GM12878 (cell line): Measurements from ENCODE around the gene AQP2. TPM values are rescaled to one million over a fixed set of nuclear protein-coding genes. Genes with fewer than 3 reads are reported as not detected.

Experiments used
- ATAC-seq: fragments of 200-7000 bp; cut with Tn5 transposase; 3 replicates; pipeline ENCODE4 v1.9.1; 2020; ENCODE audit warnings: mild to moderate bottlenecking, moderate library complexity
- BruUV-seq: library from RNA; stranded (reverse); fragments of 400-500 nt; replicated peaks from 2 replicates; lab custom pipeline; 2021; lab: Mats Ljungman, UMichigan
- CTCF ChIA-PET: fragments of 300-600 bp; sonication (Branson Sonifier 250); formaldehyde crosslinking; extraction: SDS; loops from one replicate; lab custom pipeline; 2021; ENCODE audit warnings: inconsistent platforms; lab: Yijun Ruan, JAX
- POLR2A ChIA-PET: fragments of 350-600 bp; formaldehyde crosslinking; extraction: SDS; loops from one replicate; lab custom pipeline; 2021; ENCODE audit warnings: inconsistent platforms; lab: Charles Lee
- RAD21 ChIA-PET: fragments of 300-600 bp; sonication (Branson Sonifier 250); formaldehyde crosslinking; loops from one replicate; lab custom pipeline; 2023; ENCODE audit warnings: antibody characterized with exemption; ENCODE audit not compliant: unreplicated experiment; lab: Charles Lee
- SMC1A ChIA-PET: fragments of 300-600 bp; sonication (Branson Sonifier 250); formaldehyde crosslinking; loops from one replicate; lab custom pipeline; 2023; ENCODE audit not compliant: unreplicated experiment, uncharacterized antibody; lab: Charles Lee
- DNase-seq: peaks from one replicate; pipeline ENCODE4 v3.0.0-alpha.2; 2011; ENCODE audit warnings: low read depth, low spot score
- FAIRE-seq: peaks from 3 replicates; lab custom pipeline; 2011; peaks lifted over from hg19 to GRCh38; lab: Jason Lieb, UNC
- H2AFZ ChIP-seq: 2 replicates; pipeline ENCODE4 v1.6.0; 2011; ENCODE audit warnings: low read depth, low read length, control low read depth; ENCODE audit not compliant: control insufficient read depth
- H3K27ac ChIP-seq: 2 replicates; pipeline ENCODE4 v1.5.1; 2011; ENCODE audit warnings: control low read depth; ENCODE audit not compliant: control insufficient read depth, insufficient read depth
- H3K27me3 ChIP-seq, 2 experiments: replicated peaks in 1 of 2; 2 replicates each; pipeline versions ENCODE4 v1.6.0 to v1.6.1; 2011; ENCODE audit warnings: low read length in 1 of 2; ENCODE audit not compliant: control insufficient read depth in 2 of 2, insufficient read depth in 2 of 2
- H3K36me3 ChIP-seq, 2 experiments: 2 replicates each; pipeline ENCODE4 v1.5.1; 2011; ENCODE audit warnings: low read length in 1 of 2; ENCODE audit not compliant: control insufficient read depth in 2 of 2, insufficient read depth in 2 of 2
- H3K4me1 ChIP-seq: 2 replicates; pipeline ENCODE4 v1.6.1; 2011; ENCODE audit warnings: mild to moderate bottlenecking, low read length, moderate library complexity, mixed read lengths; ENCODE audit not compliant: control insufficient read depth, insufficient read depth
- H3K4me2 ChIP-seq: 2 replicates; pipeline ENCODE4 v1.6.0; 2011; ENCODE audit warnings: control low read depth; ENCODE audit not compliant: control insufficient read depth, insufficient read depth
- H3K4me3 ChIP-seq: fragments of 200-600 bp; sonication (generic); 2 replicates; pipeline ENCODE4 v1.5.1; 2016
- H3K79me2 ChIP-seq: 2 replicates; pipeline ENCODE4 v1.6.0; 2011; ENCODE audit warnings: low read length; ENCODE audit not compliant: control insufficient read depth, insufficient read depth
- H3K9ac ChIP-seq: 2 replicates; pipeline ENCODE4 v1.8.0; 2011; ENCODE audit warnings: low read length, control low read depth, mixed read lengths; ENCODE audit not compliant: control insufficient read depth, insufficient read depth
- H3K9me3 ChIP-seq: replicated peaks from 3 replicates; pipeline ENCODE4 v1.5.1; 2011; ENCODE audit warnings: mild to moderate bottlenecking, low read length; ENCODE audit not compliant: control insufficient read depth, insufficient read depth
- H4K20me1 ChIP-seq: 2 replicates; pipeline ENCODE4 v1.6.0; 2011; ENCODE audit not compliant: control insufficient read depth, insufficient read depth
- CHD1 ChIP-seq: IDR thresholded peaks from 2 replicates; pipeline ENCODE4 v1.6.1; 2012; ENCODE audit warnings: low read depth, low read length, improper control_type of control experiment
- CREB1 ChIP-seq: IDR thresholded peaks from 2 replicates; pipeline ENCODE4 v1.6.1; 2012; ENCODE audit warnings: low read depth, mild to moderate bottlenecking, inconsistent platforms
- NR2C1 ChIP-seq: fragments of 450-650 bp; IDR thresholded peaks from 2 replicates; pipeline ENCODE4 v1.6.1; 2017; ENCODE audit warnings: antibody characterized with exemption, mild to moderate bottlenecking, moderate library complexity
- SIX5 ChIP-seq: IDR thresholded peaks from 2 replicates; pipeline ENCODE4 v1.6.1; 2011; ENCODE audit warnings: mild to moderate bottlenecking, low read depth, low read length, moderate library complexity; ENCODE audit not compliant: severe bottlenecking
- SMARCA5 ChIP-seq: fragments of 450-650 bp; IDR thresholded peaks from 2 replicates; pipeline ENCODE4 v1.6.1; 2017; ENCODE audit warnings: mild to moderate bottlenecking
- SP1 ChIP-seq: IDR thresholded peaks from one replicate; pipeline ENCODE4 v1.6.1; 2011; ENCODE audit warnings: low read depth, low read length
- SUPT20H ChIP-seq: IDR thresholded peaks from 2 replicates; pipeline ENCODE4 v1.6.1; 2011; ENCODE audit warnings: low read depth, mild to moderate bottlenecking, low read length, moderate library complexity, borderline replicate concordance; ENCODE audit not compliant: control insufficient read depth
- TCF7 ChIP-seq: IDR thresholded peaks from 2 replicates; pipeline ENCODE4 v1.6.1; 2014; ENCODE audit warnings: antibody characterized with exemption, borderline replicate concordance
- WGBS: methylation state at CpG from one replicate; pipeline ENCODE4 v1.1.6; 2016; ENCODE audit warnings: low lambda C conversion rate; ENCODE audit not compliant: insufficient replicate concordance, insufficient coverage; ENCODE audit errors: missing lambda C conversion rate; 5-methylcytosine and 5-hydroxymethylcytosine counted together
- in situ Hi-C: fragments of 300-500 bp; cut with MboI; formaldehyde crosslinking; loops from 9 replicates; pipeline ENCODE4 v1.14.3; 2018; ENCODE audit warnings: mixed read lengths
- intact Hi-C: fragments of 100-400 bp; cut with micrococcal nuclease; formaldehyde crosslinking; loops from one replicate; pipeline ENCODE4 v1.14.2; 2022; ENCODE audit not compliant: unreplicated experiment
- polyA plus RNA-seq, 11 experiments: library from polyadenylated mRNA; depleted of rRNA in 4 of 11; unstranded in 6 of 11; stranded (reverse) in 5 of 11; fragments of >200 nt; fragmentation: Nextera tagmentation in 4 of 11; fragmentation: Illumina TruSeq in 1 of 11; extraction: Ambion mirVana in 4 of 11; extraction: Trizol in 1 of 11; gene quantifications; 1 replicate in 1 of 11; 2 replicates in 10 of 11; pipeline versions ENCODE4 v1.2.1 to v1.2.3, GENCODE V29; 2011 to 2016; ENCODE audit warnings: inconsistent platforms in 2 of 11, missing spikeins in 2 of 11, low read depth in 1 of 11
- total RNA-seq, 4 experiments: library from RNA; depleted of rRNA in 3 of 4; stranded (reverse); fragments of >200 nt in 3 of 4; fragmentation: Illumina TruSeq in 1 of 4; extraction: Trizol in 1 of 4; gene quantifications; 2 replicates each; pipeline versions ENCODE4 v1.2.1 to v1.2.3, GENCODE V29; 2013 to 2021
- TF ChIP-seq, protein P1 (sequence below): IDR thresholded peaks from 2 replicates; pipeline ENCODE4 v1.6.1; 2012; ENCODE audit warnings: low read depth, low read length, improper control_type of control experiment

AQP2 gene
- total and polyA plus RNA-seq, 10 of the 15 experiments (the other 5 are each of a cell fraction or from before 2014, with no cell fraction given) = not detected

DNA sequence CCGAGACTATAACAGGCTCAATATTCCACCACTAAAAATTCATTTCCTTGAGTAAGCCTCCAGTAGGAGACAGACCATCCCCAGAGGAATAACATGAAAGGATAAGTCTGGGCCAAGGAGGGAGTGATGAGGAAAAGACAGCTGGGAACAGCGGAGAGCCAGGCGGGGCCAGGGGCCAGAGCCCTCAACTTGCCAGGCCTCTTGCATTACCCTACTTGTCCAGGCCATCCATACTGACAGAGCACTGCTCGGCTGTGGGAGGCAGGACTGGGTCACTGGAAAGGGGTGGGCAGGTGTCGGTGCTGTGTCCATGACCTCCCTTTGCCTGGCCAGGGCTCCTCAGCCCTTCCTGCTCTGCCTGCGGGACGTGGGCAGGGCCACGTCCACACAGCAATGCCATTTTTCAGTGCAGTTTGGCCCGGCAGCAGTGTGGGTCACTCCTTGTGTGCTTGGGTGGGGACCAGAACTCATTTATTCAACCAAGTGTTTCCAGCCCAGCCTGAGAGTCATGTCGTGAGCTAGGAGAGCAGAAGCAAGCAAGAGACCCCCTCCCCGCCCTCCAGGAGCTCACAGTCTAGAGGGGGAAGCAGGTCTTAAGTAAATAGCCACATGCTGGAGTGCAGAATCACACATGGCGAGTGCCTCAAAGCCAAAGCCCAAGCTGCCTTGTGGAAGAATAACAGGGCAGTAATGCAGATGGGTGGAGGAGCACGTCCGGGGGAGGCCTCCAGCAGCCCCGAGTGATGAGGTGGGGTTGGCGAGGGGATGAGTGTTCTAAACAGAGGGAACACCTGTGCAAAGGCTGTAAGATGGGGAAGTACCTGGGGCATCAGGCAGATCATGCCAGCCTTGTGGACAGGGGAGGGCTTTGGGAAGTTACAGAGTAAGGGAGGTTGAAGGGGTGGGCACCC, 37.9 kb upstream of the AQP2 start:
- H3K9ac ChIP-seq = no peak overlapping the region
- ChIA-PET POLR2A (no interaction called here), SMC1A (no interaction called here), RAD21 (no interaction called here), CTCF (no interaction called here)
- peaks cover 0 to 2% of the 10 kb centered on the region in 2 experiments; a peak in 1 of 4 replicates for H3K27me3 ChIP-seq
- intact Hi-C loops (no loop called here), in situ Hi-C loops (no loop called here)
- no peak overlapping the region for H3K4me2 ChIP-seq
- H3K27ac ChIP-seq = no peak overlapping the region
- BruUV-seq = no TSS peak
- H4K20me1 ChIP-seq = no peaks in the 10 kb centered on the region
- H3K36me3 ChIP-seq = no peaks in the 10 kb centered on the region
- no peaks in the 10 kb centered on the region for H3K79me2 ChIP-seq
- no peak for ATAC-seq
- WGBS = 33% methylated on average over 15 of the region's 16 CpGs
- H2AFZ ChIP-seq = no peak overlapping the region
- FAIRE-seq = no peak
- DNase-seq = no peak
- no peak overlapping the region for H3K4me3 ChIP-seq
- no peaks in the 10 kb centered on the region for H3K9me3 ChIP-seq
- TF ChIP-seq SUPT20H (no peak), CHD1 (no peak), TCF7 (no peak), SIX5 (no peak), NR2C1 (no peak), SP1 (no peak), CREB1 (no peak), SMARCA5 (no peak)
- TF ChIP-seq, protein P1, sequence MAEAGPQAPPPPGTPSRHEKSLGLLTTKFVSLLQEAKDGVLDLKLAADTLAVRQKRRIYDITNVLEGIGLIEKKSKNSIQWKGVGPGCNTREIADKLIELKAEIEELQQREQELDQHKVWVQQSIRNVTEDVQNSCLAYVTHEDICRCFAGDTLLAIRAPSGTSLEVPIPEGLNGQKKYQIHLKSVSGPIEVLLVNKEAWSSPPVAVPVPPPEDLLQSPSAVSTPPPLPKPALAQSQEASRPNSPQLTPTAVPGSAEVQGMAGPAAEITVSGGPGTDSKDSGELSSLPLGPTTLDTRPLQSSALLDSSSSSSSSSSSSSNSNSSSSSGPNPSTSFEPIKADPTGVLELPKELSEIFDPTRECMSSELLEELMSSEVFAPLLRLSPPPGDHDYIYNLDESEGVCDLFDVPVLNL = no peak
- H3K4me1 ChIP-seq = no peaks in the 10 kb centered on the region
